Measurements from ENCODE around the gene PAGE2B. TPM values are rescaled to one million over a fixed set of nuclear protein-coding genes. Genes with fewer than 3 reads are reported as not detected.

PAGE2B gene
- total RNA-seq, 2 experiments from 2014 or later = 0.48 to 0.86 TPM

GRCh38 chrX:55119271-55119670, 44.4 kb downstream of the PAGE2B start:
- Mint-ChIP-seq H3K27ac (no peak overlapping the region), H3K4me3 (no peak overlapping the region), H3K9me3 (no peaks in the 10 kb centered on the region), H3K4me1 (ENCODE audit: low read depth) (peaks cover 14% of the 10 kb centered on the region), H3K27me3 (ENCODE audit: low read depth) (no peaks in the 10 kb centered on the region), H3K36me3 (ENCODE audit: low read depth) (no peaks in the 10 kb centered on the region)
- DNase-seq = no peak
- CTCF ChIA-PET = no interaction called here
- intact Hi-C loops (cut with micrococcal nuclease) = no loop called here

DNA sequence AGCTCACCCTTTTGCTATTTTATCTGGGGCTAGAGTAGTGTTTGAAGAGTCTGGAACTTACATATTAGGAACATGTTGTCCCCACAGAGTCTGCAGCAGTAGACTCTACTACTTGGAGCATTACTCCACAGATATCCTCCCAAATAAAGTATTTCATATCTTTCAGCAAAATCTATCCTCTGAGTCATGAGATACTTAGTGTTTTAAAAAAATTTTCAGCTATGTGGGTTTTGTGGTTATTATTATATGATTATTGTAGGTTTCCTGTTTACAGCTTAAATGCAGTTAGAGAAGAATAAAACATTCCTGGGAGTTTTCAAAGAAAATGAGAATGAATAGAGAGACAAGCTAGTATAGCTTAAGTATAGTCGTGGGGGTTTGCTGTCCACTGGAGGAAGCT, 44.9 kb downstream of the PAGE2B start:
- no peak overlapping the region for H3K4me3 Mint-ChIP-seq
- intact Hi-C loops (cut with micrococcal nuclease) = no loop called here
- CTCF ChIA-PET = no interaction called here
- H3K27me3 Mint-ChIP-seq (ENCODE audit: low read depth) = no peaks in the 10 kb centered on the region
- DNase-seq = no peak
- no peaks in the 10 kb centered on the region for H3K36me3 Mint-ChIP-seq (ENCODE audit: low read depth)
- H3K4me1 Mint-ChIP-seq (ENCODE audit: low read depth) = peaks cover 14% of the 10 kb centered on the region
- H3K9me3 Mint-ChIP-seq = no peaks in the 10 kb centered on the region
- no peak overlapping the region for H3K27ac Mint-ChIP-seq

DNA sequence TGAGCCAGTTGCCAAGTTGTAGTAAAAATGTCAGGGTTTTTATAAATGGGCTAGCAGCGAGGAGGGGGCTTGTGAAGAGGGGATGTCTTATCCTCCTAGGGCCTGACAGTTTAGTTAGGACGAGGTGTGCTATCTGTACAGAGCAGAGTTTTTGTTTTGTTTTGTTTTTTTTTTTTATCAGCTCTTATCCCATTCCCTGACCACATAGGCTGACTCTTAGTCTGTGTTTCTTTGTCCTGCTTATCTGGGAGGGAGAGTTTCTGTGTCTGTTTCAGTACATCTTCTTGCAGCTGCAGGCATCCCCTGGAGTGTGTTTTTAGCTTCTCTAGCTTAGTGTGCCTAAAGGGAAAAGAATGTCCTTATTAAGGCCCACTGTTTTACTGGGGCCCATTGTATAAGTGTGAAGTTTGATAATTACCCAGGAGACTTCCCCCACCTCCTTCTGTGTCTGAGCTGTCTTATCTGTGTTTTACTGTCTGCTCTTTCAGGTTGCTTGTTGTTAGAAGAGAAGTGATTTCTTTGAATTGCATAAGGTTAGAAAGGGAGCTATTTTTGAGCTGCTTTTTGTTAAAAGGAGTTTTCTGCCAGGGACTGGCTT, 46.0 kb downstream of the PAGE2B start:
- H3K4me3 Mint-ChIP-seq = no peak overlapping the region
- H3K4me1 Mint-ChIP-seq (ENCODE audit: low read depth) = peaks cover 14% of the 10 kb centered on the region
- CTCF ChIA-PET = no interaction called here
- no peaks in the 10 kb centered on the region for H3K36me3 Mint-ChIP-seq (ENCODE audit: low read depth)
- intact Hi-C loops (cut with micrococcal nuclease) = no loop called here
- no peaks in the 10 kb centered on the region for H3K27me3 Mint-ChIP-seq (ENCODE audit: low read depth)
- H3K9me3 Mint-ChIP-seq = no peaks in the 10 kb centered on the region
- no peak overlapping the region for H3K27ac Mint-ChIP-seq
- no peak for DNase-seq

- DNase-seq = no peak
- Mint-ChIP-seq H3K27me3 (ENCODE audit: low read depth) (no peaks in the 10 kb centered on the region), H3K4me1 (ENCODE audit: low read depth) (peaks cover 11% of the 10 kb centered on the region), H3K27ac (no peak overlapping the region), H3K4me3 (no peak overlapping the region), H3K36me3 (ENCODE audit: low read depth) (no peaks in the 10 kb centered on the region), H3K9me3 (no peaks in the 10 kb centered on the region)
- intact Hi-C loops (cut with micrococcal nuclease) = no loop called here
- CTCF ChIA-PET = no interaction called here
Measured at GRCh38 chrX:55123900-55124299, 49.1 kb downstream of the PAGE2B start.

DNA sequence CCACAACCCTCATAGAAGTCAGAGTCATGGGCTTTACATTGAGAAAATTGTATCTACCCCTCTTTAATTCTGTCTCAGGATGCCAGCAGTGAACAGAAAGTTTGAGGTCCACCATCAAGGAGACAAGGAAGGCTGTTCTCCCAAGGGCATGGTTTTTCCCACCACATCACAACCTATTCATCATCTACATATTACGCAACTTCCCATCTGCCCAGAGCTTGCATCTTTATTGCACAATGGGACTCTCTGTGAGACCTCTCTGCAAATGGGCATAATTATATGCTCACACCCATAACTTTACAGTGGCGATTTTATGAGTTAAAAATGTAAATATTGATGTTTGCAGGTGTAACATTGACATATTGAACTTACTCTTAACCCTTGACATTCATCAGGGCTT, 52.9 kb downstream of the PAGE2B start:
- no peak for DNase-seq
- CTCF ChIA-PET = no interaction called here
- Mint-ChIP-seq H3K27me3 (ENCODE audit: low read depth) (no peaks in the 10 kb centered on the region), H3K27ac (no peak overlapping the region), H3K4me3 (no peak overlapping the region), H3K4me1 (ENCODE audit: low read depth) (no peaks in the 10 kb centered on the region), H3K36me3 (ENCODE audit: low read depth) (no peaks in the 10 kb centered on the region), H3K9me3 (no peaks in the 10 kb centered on the region)
- intact Hi-C loops (cut with micrococcal nuclease) = no loop called here

Other genes starting within 250 kb of the PAGE2B start
- gene TRO, start 154.2 kb upstream of the PAGE2B start, total RNA-seq = 1 to 10 TPM; 2.7 to 4.0 TPM
- under 1 TPM; 0.45 to 0.81 TPM for gene PFKFB1, start 80.8 kb upstream of the PAGE2B start, total RNA-seq
- gene APEX2, start 74.7 kb upstream of the PAGE2B start, total RNA-seq = 10 to 100 TPM; 34.7 to 36.3 TPM
- not detected for gene ALAS2, start 44.1 kb upstream of the PAGE2B start, total RNA-seq
- not detected for gene PAGE2, start 14.0 kb downstream of the PAGE2B start, total RNA-seq
- under 1 TPM in 1 of 2 experiments, not detected in 1; 0.47 TPM for gene PAGE5, start 145.3 kb downstream of the PAGE2B start, total RNA-seq
- not detected for gene PAGE3, start 189.9 kb downstream of the PAGE2B start, total RNA-seq

Data from activated naive CD4-positive, alpha-beta T cell treated with anti-CD3 and anti-CD28 coated beads for 36 hours (primary cell).